Measurements from ENCODE around the gene PRUNE2.
A peak's percentile ranks its signal among the peaks of the same experiment; 100 is the strongest.

The PRUNE2 gene

GRCh38 chr9:76591256-76591950 is 314.5 kb downstream of the PRUNE2 start:
- DNase-seq, result no peak

- no peak for DNase-seq
Measured at GRCh38 chr9:76588316-76588715, 317.6 kb downstream of the PRUNE2 start.

GRCh38 chr9:76586390-76587314 is 319.3 kb downstream of the PRUNE2 start:
- peak; percentile 16 for DNase-seq

- peak; percentile 27 for DNase-seq
Measured at GRCh38 chr9:76585487-76586389, 320.2 kb downstream of the PRUNE2 start.

- no peak for DNase-seq
Measured at GRCh38 chr9:76583256-76583655, 322.7 kb downstream of the PRUNE2 start.

GRCh38 chr9:76581731-76582130 is 324.2 kb downstream of the PRUNE2 start:
- no peak for DNase-seq

GRCh38 chr9:76580820-76581219 is 325.1 kb downstream of the PRUNE2 start:
- DNase-seq, result no peak

GRCh38 chr9:76580188-76580587 is 325.7 kb downstream of the PRUNE2 start:
- DNase-seq, result no peak

GRCh38 chr9:76576344-76576743 is 329.6 kb downstream of the PRUNE2 start:
- no peak for DNase-seq

- DNase-seq, result no peak
Measured at GRCh38 chr9:76575761-76576160, 330.2 kb downstream of the PRUNE2 start.

- no peak for DNase-seq
Measured at GRCh38 chr9:76573905-76574760, 331.8 kb downstream of the PRUNE2 start.

- no peak for DNase-seq
Measured at GRCh38 chr9:76573408-76573807, 332.5 kb downstream of the PRUNE2 start.

GRCh38 chr9:76572151-76572550 is 333.8 kb downstream of the PRUNE2 start:
- peak; percentile 9 for DNase-seq

- DNase-seq, result no peak
Measured at GRCh38 chr9:76571743-76572146, 334.2 kb downstream of the PRUNE2 start.

- no peak for DNase-seq
Measured at GRCh38 chr9:76571288-76571687, 334.6 kb downstream of the PRUNE2 start.

GRCh38 chr9:76570826-76571225 is 335.1 kb downstream of the PRUNE2 start:
- no peak for DNase-seq

- DNase-seq, result no peak
Measured at GRCh38 chr9:76567086-76567485, 338.8 kb downstream of the PRUNE2 start.

- DNase-seq, result no peak
Measured at GRCh38 chr9:76564297-76564696, 341.6 kb downstream of the PRUNE2 start.

- DNase-seq, result no peak
Measured at GRCh38 chr9:76562511-76562911, 343.4 kb downstream of the PRUNE2 start.

- no peak for DNase-seq
Measured at GRCh38 chr9:76561900-76562299, 344.0 kb downstream of the PRUNE2 start.
